K562 (cell line): ENCODE measurements around the gene ARHGAP10.

Source experiments
- CHD2 ChIP-seq: IDR thresholded peaks from 2 replicates; pipeline ENCODE4 v1.6.1; 2011; ENCODE audit warnings: low read depth, low read length
- TCF3 ChIP-seq: sonication (generic); formaldehyde crosslinking; IDR thresholded peaks from 2 replicates; pipeline ENCODE4 v1.4.0; 2020; ENCODE audit warnings: mild to moderate bottlenecking, missing genetic modification reagents

DNA sequence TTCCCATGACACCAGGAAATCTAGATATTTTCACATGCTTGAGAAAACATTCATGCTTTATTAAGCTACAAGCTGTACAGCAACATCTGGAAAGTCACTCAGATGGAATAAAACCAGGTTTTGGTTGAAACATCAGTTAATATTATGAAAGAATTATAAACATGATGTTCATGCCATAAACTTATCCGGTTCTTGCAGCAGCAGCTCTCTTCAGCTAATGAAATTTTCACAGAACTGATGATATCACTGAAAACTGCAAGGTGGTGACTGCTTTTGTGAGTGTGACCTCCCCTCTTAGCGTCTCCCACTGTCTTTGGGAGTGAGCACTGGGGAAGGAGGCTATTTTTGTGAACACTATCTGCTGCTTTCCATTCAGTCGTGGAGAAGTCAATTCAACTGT is 56.9 kb downstream of the ARHGAP10 start:
- TF ChIP-seq CHD2, result no peak
- TF ChIP-seq TCF3 (CRISPR knock-in tag), result no peak
